T47D (cell line): Measurements from ENCODE around the gene HECTD2.
A peak's percentile ranks its signal among the peaks of the same experiment; 100 is the strongest.
"Not testable (repeated sequence)": the region's sequence is repeated elsewhere in the genome, so short reads cannot be mapped to it uniquely, and the experiment has no call there.

Experiments
- DNase-seq, 2 experiments: peaks; one replicate each; pipeline versions ENCODE4 v3.0.0 to v3.0.0-alpha.2; 2011 to 2012; ENCODE audit warnings: low read depth in 1 of 2, low spot score in 1 of 2
- JUND ChIP-seq: IDR thresholded peaks from 2 replicates; pipeline ENCODE4 v1.6.1; 2012; ENCODE audit warnings: low read depth
- in situ Hi-C: cut with HindIII; loops from 2 replicates; pipeline ENCODE4 v1.10.0; 2016; ENCODE audit warnings: low sequenced_read_pairs, low pct_unique_long_range_greater_than_20kb

HECTD2 gene, protein sequence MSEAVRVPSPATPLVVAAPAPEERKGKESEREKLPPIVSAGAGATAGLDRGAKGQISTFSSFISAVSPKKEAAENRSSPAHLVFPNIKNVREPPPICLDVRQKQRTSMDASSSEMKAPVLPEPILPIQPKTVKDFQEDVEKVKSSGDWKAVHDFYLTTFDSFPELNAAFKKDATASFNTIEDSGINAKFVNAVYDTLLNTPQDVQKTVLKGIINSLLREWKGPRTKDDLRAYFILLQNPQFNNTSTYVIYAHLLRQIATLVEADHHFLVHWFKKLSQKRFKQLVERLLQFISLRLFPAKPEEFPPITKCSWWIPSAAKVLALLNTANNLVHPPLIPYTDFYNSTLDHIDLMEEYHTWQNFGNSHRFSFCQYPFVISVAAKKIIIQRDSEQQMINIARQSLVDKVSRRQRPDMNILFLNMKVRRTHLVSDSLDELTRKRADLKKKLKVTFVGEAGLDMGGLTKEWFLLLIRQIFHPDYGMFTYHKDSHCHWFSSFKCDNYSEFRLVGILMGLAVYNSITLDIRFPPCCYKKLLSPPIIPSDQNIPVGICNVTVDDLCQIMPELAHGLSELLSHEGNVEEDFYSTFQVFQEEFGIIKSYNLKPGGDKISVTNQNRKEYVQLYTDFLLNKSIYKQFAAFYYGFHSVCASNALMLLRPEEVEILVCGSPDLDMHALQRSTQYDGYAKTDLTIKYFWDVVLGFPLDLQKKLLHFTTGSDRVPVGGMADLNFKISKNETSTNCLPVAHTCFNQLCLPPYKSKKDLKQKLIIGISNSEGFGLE

DNA sequence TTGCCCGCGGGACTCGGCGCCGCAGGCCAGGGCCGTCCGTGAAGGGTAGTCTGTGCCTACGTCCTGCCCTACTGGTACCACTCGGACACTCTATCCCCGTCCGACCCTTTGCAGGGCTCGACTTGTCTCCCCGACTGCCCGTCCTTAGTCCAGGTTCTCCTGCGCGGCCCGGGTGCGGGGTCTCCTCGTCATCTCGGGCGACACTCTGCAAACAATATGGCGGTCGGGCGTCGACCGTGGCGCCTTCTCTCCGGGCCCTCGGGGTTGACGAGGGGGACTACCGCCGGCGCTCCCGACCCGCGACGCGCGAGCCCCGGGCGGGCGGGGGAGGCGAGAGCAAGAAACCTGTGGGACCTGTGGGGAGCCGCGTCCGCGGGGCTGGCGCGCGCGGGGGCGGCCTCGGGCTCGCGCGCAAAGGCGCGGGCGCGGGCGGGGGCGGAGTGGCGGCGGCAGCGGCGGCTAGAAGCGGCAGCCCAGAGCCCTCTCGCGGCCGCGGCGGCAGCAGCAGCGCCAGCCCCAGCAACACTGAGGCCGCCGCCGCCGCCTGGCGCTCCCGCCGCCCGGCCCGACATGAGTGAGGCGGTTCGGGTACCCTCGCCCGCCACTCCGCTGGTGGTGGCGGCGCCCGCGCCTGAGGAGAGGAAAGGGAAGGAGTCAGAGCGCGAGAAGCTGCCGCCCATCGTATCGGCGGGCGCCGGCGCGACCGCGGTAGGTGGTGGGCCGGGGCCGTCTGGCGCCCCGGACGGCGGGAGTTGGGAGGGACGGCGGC, at the start of gene HECTD2:
Gene HECTD2 (plus strand): TSS at position 476 of the 769 bp plus-strand sequence. CDS start 95 bp downstream, at position 571.
- in situ Hi-C loops, result no loop called here
- DNase-seq, result peak; percentile 82 to 90
- no peak for TF ChIP-seq JUND

- TF ChIP-seq JUND, result no peak
- DNase-seq, result no peak
- in situ Hi-C loops, result no loop called here
Measured at GRCh38 chr10:91360461-91360860, 49.7 kb upstream of the HECTD2 start.

DNA sequence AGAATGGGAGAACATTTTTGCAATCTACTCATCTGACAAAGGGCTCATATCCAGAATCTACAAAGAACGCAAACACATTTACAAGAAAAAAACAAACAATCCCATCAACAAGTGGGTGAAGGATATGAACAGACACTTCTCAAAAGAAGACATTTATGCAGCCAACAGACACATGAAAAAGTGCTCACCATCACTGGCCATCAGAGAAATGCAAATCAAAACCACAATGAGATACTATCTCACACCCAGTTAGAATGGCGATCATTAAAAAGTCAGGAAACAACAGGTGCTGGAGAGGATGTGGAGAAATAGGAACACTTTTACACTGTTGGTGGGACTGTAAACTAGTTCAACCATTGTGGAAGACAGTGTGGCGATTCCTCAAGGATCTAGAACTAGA, 44.6 kb upstream of the HECTD2 start:
- DNase-seq, in situ Hi-C loops: not testable (repeated sequence)

DNA sequence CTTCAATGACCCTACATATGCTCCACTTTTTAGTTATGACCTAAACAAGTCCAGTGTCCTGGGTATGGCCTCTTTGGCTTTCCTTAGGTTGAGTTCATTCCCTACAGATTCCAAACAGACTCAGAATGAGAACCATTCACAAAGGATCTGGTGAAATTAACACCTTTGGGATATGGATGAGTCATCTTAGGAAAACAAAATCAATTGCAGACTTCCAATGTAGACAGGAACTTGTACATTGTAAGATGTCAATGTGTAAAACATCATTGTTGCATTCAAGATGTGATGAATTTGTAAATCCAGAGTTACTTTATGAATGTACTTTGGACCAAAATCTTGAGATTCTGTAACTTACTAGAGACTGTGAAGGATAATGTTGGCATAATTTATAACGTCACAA, 43.4 kb upstream of the HECTD2 start:
- DNase-seq, result no peak
- in situ Hi-C loops, result no loop called here
- TF ChIP-seq JUND, result no peak

DNA sequence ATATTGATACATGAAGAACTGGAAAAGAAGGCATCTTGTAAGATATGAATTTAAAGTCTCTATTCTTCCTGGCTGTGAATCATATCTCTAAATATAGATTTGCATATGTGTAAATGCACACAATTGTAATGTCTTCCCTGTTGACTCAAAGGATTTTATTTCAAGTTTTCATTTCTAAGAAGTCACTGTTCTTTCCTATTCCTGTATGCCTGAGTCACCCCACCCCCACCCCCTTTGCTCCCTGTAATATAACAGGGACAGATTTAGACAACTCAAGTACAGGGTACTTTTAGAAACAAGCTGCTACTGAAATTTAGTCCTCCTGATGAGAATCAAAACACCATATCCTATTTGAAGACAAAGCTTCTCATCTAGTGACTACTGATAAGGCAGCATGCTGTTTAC, 43.0 kb upstream of the HECTD2 start:
- DNase-seq, result no peak
- in situ Hi-C loops, result no loop called here
- no peak for TF ChIP-seq JUND

GRCh38 chr10:91367558-91367957, 42.6 kb upstream of the HECTD2 start:
- in situ Hi-C loops, result no loop called here
- no peak for TF ChIP-seq JUND
- no peak for DNase-seq

DNA sequence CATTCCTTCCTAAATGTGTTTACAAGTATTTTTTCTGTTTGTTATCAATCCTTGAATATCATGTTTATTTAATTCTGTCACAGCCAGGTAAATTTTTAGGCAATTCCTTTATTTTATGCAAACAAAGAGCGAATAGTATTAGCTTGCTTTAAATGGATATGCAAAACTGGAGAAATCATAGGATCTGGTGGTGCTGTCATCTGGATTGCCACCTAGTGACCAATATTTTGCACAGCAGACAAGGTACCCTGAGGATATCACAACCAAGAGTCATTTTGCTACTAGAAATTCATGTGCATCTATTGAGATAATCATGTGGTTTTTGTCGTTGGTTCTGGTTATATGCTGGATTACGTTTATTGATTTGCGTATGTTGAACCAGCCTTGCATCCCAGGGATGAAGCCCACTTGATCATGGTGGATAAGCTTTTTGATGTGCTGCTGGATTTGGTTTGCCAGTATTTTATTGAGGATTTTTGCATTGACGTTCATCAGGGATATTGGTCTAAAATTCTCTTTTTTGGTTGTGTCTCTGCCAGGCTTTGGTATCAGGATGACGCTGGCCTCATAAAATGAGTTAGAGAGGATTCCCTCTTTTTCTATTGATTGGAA, 40.1 kb upstream of the HECTD2 start:
- DNase-seq, result peak; percentile 54 to 65
- in situ Hi-C loops, result not testable (repeated sequence)

DNA sequence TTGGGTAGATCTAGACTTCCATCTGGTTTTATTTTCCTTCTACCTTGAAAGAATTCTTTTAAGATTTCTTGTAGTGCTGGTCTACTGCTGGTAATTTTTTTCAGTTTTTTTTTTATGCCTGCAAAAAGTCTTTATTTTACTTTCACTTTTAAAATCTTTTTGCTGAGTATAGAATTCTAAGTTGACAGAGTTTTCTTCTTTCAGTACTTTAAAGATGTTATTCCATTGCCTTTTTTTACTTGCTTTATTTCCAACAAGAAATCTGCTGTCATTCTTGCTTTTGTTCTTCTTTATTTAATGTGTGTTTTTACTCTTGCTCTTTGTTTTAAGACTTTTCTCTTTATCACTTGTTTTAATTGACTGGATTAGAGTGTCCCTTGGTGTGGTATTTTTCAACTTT, 36.1 kb upstream of the HECTD2 start:
- DNase-seq, result no peak
- TF ChIP-seq JUND, result no peak
- in situ Hi-C loops, result no loop called here

- in situ Hi-C loops, result no loop called here
- no peak for DNase-seq
- TF ChIP-seq JUND, result no peak
Measured at GRCh38 chr10:91378061-91378460, 32.1 kb upstream of the HECTD2 start.

GRCh38 chr10:91380873-91381256, 29.3 kb upstream of the HECTD2 start:
- in situ Hi-C loops, result no loop called here
- no peak for TF ChIP-seq JUND
- DNase-seq, result no peak

- DNase-seq, result no peak
- no peak for TF ChIP-seq JUND
- in situ Hi-C loops, result no loop called here
Measured at GRCh38 chr10:91381257-91381891, 28.8 kb upstream of the HECTD2 start.
